ENCODE data around the gene FSCN2.
"Not testable (repeated sequence)": the region's sequence is repeated elsewhere in the genome, so short reads cannot be mapped to it uniquely, and the experiment has no call there.

Gene FSCN2

GRCh38 chr17:81522491-81523401 is 5.4 kb upstream of the FSCN2 start:
- TF ChIP-seq ZNF274 (IDR thresholded peaks at IDR 0.05; ENCODE audit: low read depth, low read length): no peak
- H3K4me3 ChIP-seq (ENCODE audit: low read length): no peak overlapping the region

GRCh38 chr17:81523402-81524038 is 4.7 kb upstream of the FSCN2 start:
- no peak for TF ChIP-seq ZNF274 (IDR thresholded peaks at IDR 0.05; ENCODE audit: low read depth, low read length)
- no peak overlapping the region for H3K4me3 ChIP-seq (ENCODE audit: low read length)

- no peak for TF ChIP-seq ZNF274 (IDR thresholded peaks at IDR 0.05; ENCODE audit: low read depth, low read length)
- H3K4me3 ChIP-seq (ENCODE audit: low read length): no peak overlapping the region
Measured at GRCh38 chr17:81524039-81524864, 3.9 kb upstream of the FSCN2 start.

GRCh38 chr17:81524865-81525159 is 3.4 kb upstream of the FSCN2 start:
- no peak overlapping the region for H3K4me3 ChIP-seq (ENCODE audit: low read length)
- no peak for TF ChIP-seq ZNF274 (IDR thresholded peaks at IDR 0.05; ENCODE audit: low read depth, low read length)

- no peak overlapping the region for H3K4me3 ChIP-seq (ENCODE audit: low read length)
- TF ChIP-seq ZNF274 (IDR thresholded peaks at IDR 0.05; ENCODE audit: low read depth, low read length): no peak
Measured at GRCh38 chr17:81526662-81527571, 1.3 kb upstream of the FSCN2 start.

GRCh38 chr17:81528384-81528650 is 140 bp downstream of the FSCN2 start:
- no peak for TF ChIP-seq ZNF274 (IDR thresholded peaks at IDR 0.05; ENCODE audit: low read depth, low read length)
- H3K4me3 ChIP-seq (ENCODE audit: low read length): no peak overlapping the region

GRCh38 chr17:81528651-81529436 is 667 bp downstream of the FSCN2 start:
- no peak overlapping the region for H3K4me3 ChIP-seq (ENCODE audit: low read length)

GRCh38 chr17:81529437-81529803 is 1.2 kb downstream of the FSCN2 start:
- no peak for TF ChIP-seq ZNF274 (IDR thresholded peaks at IDR 0.05; ENCODE audit: low read depth, low read length)
- H3K4me3 ChIP-seq (ENCODE audit: low read length): no peak overlapping the region

More at GRCh38 chr17:81528651-81529436, 667 bp downstream of the FSCN2 start:
- no peak for TF ChIP-seq ZNF274 (IDR thresholded peaks at IDR 0.05; ENCODE audit: low read depth, low read length)

- H3K4me3 ChIP-seq (ENCODE audit: low read length): not testable (repeated sequence)
Measured at GRCh38 chr17:81531013-81531412, 2.8 kb downstream of the FSCN2 start.

- H3K4me3 ChIP-seq (ENCODE audit: low read length): not testable (repeated sequence)
Measured at GRCh38 chr17:81531998-81532404, 3.8 kb downstream of the FSCN2 start.

GRCh38 chr17:81532490-81533287 is 4.5 kb downstream of the FSCN2 start:
- TF ChIP-seq ZNF274 (IDR thresholded peaks at IDR 0.05; ENCODE audit: low read depth, low read length): no peak
- H3K4me3 ChIP-seq (ENCODE audit: low read length): no peak overlapping the region

- no peak for TF ChIP-seq ZNF274 (IDR thresholded peaks at IDR 0.05; ENCODE audit: low read depth, low read length)
- no peak overlapping the region for H3K4me3 ChIP-seq (ENCODE audit: low read length)
Measured at GRCh38 chr17:81533339-81534141, 5.4 kb downstream of the FSCN2 start.

Measured in GM08714 (cell line).